Esophagus (tissue), 2 donors: ENCODE measurements around the gene VSIG8. TPM values are rescaled to one million over a fixed set of nuclear protein-coding genes. Genes with fewer than 3 reads are reported as not detected.
A peak's percentile ranks its signal among the peaks of the same experiment; 100 is the strongest.

Experiments used
- H3K27ac ChIP-seq, 2 donors: one replicate each; pipeline ENCODE4 v1.5.1; 2013; ENCODE audit warnings: low read depth in 2 of 2, mild to moderate bottlenecking in 2 of 2, inconsistent platforms in 1 of 2, low read length in 1 of 2, moderate library complexity in 1 of 2
- H3K27me3 ChIP-seq, 2 donors: one replicate each; pipeline ENCODE4 v1.6.1; 2013; ENCODE audit warnings: low read length in 2 of 2, control low read depth in 1 of 2, mild to moderate bottlenecking in 1 of 2; ENCODE audit not compliant: insufficient read depth in 2 of 2, control insufficient read depth in 1 of 2
- H3K36me3 ChIP-seq, 2 donors: one replicate each; pipeline ENCODE4 v1.6.1; 2013; ENCODE audit warnings: low read length in 1 of 2; ENCODE audit not compliant: control insufficient read depth in 2 of 2, insufficient read depth in 2 of 2
- H3K4me1 ChIP-seq, 2 donors: one replicate each; pipeline ENCODE4 v1.6.1; 2013; ENCODE audit warnings: low read length in 1 of 2; ENCODE audit not compliant: control insufficient read depth in 2 of 2, insufficient read depth in 2 of 2
- H3K4me3 ChIP-seq, 2 donors: one replicate each; pipeline ENCODE4 v1.5.1; 2013; ENCODE audit warnings: low read length in 2 of 2, mild to moderate bottlenecking in 2 of 2, low read depth in 1 of 2, moderate library complexity in 1 of 2
- H3K9me3 ChIP-seq, 2 donors: one replicate each; pipeline ENCODE4 v1.6.1; 2013; ENCODE audit warnings: mild to moderate bottlenecking in 2 of 2, low read depth in 1 of 2, low read length in 1 of 2, moderate library complexity in 1 of 2; ENCODE audit not compliant: control insufficient read depth in 2 of 2, insufficient read depth in 1 of 2
- WGBS, 2 donors: extraction: QIAGEN DNeasy Blood & Tissue Kit; methylation state at CpG; one replicate each; pipeline ENCODE4 v1.1.7; 2013; 5-methylcytosine and 5-hydroxymethylcytosine counted together
- polyA plus RNA-seq, 2 donors: library from polyadenylated mRNA; stranded (reverse); fragments of 200-250 nt; gene quantifications; one replicate each; pipeline ENCODE4 v1.2.3, GENCODE V29; 2013
- donor health status: healthy with polysubstance abuse.
- donor health status: Bipolar disorder and iron deficiency.

Gene VSIG8
- polyA plus RNA-seq, 2 donors: 4.2 to 4.4 TPM

- Histone ChIP-seq H3K36me3 (no peaks in the 10 kb centered on the region), H3K4me1 (peaks cover 0 to 6% of the 10 kb centered on the region in 2 donors), H3K4me3 (no peak overlapping the region), H3K27me3 (no peaks in the 10 kb centered on the region), H3K9me3 (no peaks in the 10 kb centered on the region), H3K27ac (peak overlapping the region; percentile 16 to 73)
- 15 to 24% methylated on average over 2 of the region's 2 CpGs for WGBS, 2 donors
Observed at GRCh38 chr1:159889821-159890252, 27.4 kb upstream of the VSIG8 start.

GRCh38 chr1:159889202-159889601 lies 26.7 kb upstream of the VSIG8 start:
- H3K27ac ChIP-seq: peak overlapping the region in 1 of 2 donors; percentile 73
- WGBS, 2 donors: 91 to 94% methylated on average over 4 of the region's 4 CpGs
- H3K36me3 ChIP-seq: no peaks in the 10 kb centered on the region
- no peaks in the 10 kb centered on the region for H3K9me3 ChIP-seq
- no peak overlapping the region for H3K4me3 ChIP-seq
- peaks cover 0 to 6% of the 10 kb centered on the region in 2 donors for H3K4me1 ChIP-seq
- no peaks in the 10 kb centered on the region for H3K27me3 ChIP-seq

GRCh38 chr1:159884296-159884695 lies 21.8 kb upstream of the VSIG8 start:
- 81 to 82% methylated on average over 8 of the region's 8 CpGs for WGBS, 2 donors
- no peak overlapping the region for H3K27ac ChIP-seq
- no peak overlapping the region for H3K4me3 ChIP-seq
- H3K27me3 ChIP-seq: no peaks in the 10 kb centered on the region
- H3K4me1 ChIP-seq: peaks cover 0 to 6% of the 10 kb centered on the region in 2 donors
- H3K36me3 ChIP-seq: no peaks in the 10 kb centered on the region
- no peaks in the 10 kb centered on the region for H3K9me3 ChIP-seq

- Histone ChIP-seq H3K36me3 (no peaks in the 10 kb centered on the region), H3K4me1 (peaks cover 0 to 6% of the 10 kb centered on the region in 2 donors)
- WGBS, 2 donors: 73 to 79% methylated on average over 4 of the region's 4 CpGs
Observed at GRCh38 chr1:159883134-159883533, 20.7 kb upstream of the VSIG8 start.

GRCh38 chr1:159882527-159882862 lies 20.0 kb upstream of the VSIG8 start:
- no peak overlapping the region for H3K4me3 ChIP-seq
- H3K36me3 ChIP-seq: no peaks in the 10 kb centered on the region
- peaks cover 0 to 6% of the 10 kb centered on the region in 2 donors for H3K4me1 ChIP-seq
- H3K9me3 ChIP-seq: no peaks in the 10 kb centered on the region
- H3K27me3 ChIP-seq: no peaks in the 10 kb centered on the region
- 73 to 80% methylated on average over 2 of the region's 2 CpGs for WGBS, 2 donors
- H3K27ac ChIP-seq: peak overlapping the region; percentile 34 to 71

More at GRCh38 chr1:159883134-159883533, 20.7 kb upstream of the VSIG8 start:
- Histone ChIP-seq H3K4me3 (no peak overlapping the region), H3K27ac (no peak overlapping the region), H3K9me3 (no peaks in the 10 kb centered on the region), H3K27me3 (no peaks in the 10 kb centered on the region)

- no peaks in the 10 kb centered on the region for H3K27me3 ChIP-seq
- H3K36me3 ChIP-seq: no peaks in the 10 kb centered on the region
- peak overlapping the region; percentile 68 to 71 for H3K27ac ChIP-seq
- no peaks in the 10 kb centered on the region for H3K9me3 ChIP-seq
- WGBS, 2 donors: 47 to 67% methylated on average over 6 of the region's 6 CpGs
- H3K4me3 ChIP-seq: no peak overlapping the region
- peaks cover 0 to 6% of the 10 kb centered on the region in 2 donors for H3K4me1 ChIP-seq
Observed at GRCh38 chr1:159881622-159882526, 19.4 kb upstream of the VSIG8 start.

- H3K27ac ChIP-seq: no peak overlapping the region
- no peak overlapping the region for H3K4me3 ChIP-seq
- peaks cover 0 to 6% of the 10 kb centered on the region in 2 donors for H3K4me1 ChIP-seq
- no peaks in the 10 kb centered on the region for H3K27me3 ChIP-seq
- WGBS, 2 donors: 75 to 80% methylated on average over 3 of the region's 3 CpGs
- H3K9me3 ChIP-seq: no peaks in the 10 kb centered on the region
- H3K36me3 ChIP-seq: no peaks in the 10 kb centered on the region
Observed at GRCh38 chr1:159880430-159880829, 18.0 kb upstream of the VSIG8 start.

- no peaks in the 10 kb centered on the region for H3K27me3 ChIP-seq
- no peak overlapping the region for H3K4me3 ChIP-seq
- no peaks in the 10 kb centered on the region for H3K9me3 ChIP-seq
- peaks cover 0 to 6% of the 10 kb centered on the region in 2 donors for H3K4me1 ChIP-seq
- 51 to 64% methylated on average over 4 of the region's 4 CpGs for WGBS, 2 donors
- no peaks in the 10 kb centered on the region for H3K36me3 ChIP-seq
- no peak overlapping the region for H3K27ac ChIP-seq
Observed at GRCh38 chr1:159879977-159880376, 17.5 kb upstream of the VSIG8 start.

GRCh38 chr1:159879136-159879535 lies 16.7 kb upstream of the VSIG8 start:
- Histone ChIP-seq H3K27me3 (no peaks in the 10 kb centered on the region), H3K9me3 (no peaks in the 10 kb centered on the region), H3K36me3 (no peaks in the 10 kb centered on the region), H3K4me1 (peaks cover 0 to 6% of the 10 kb centered on the region in 2 donors), H3K4me3 (no peak overlapping the region), H3K27ac (no peak overlapping the region)
- 82 to 88% methylated on average over 3 of the region's 3 CpGs for WGBS, 2 donors
